IgD-negative memory B cell (primary cell): ENCODE measurements around the gene RYK. TPM values are rescaled to one million over a fixed set of nuclear protein-coding genes. Genes with fewer than 3 reads are reported as not detected.

Experiments
- H3K27ac Mint-ChIP-seq, 3 donors: one replicate each; pipeline ENCODE4 v1.8.0; 2020 to 2022; ENCODE audit warnings: mild to moderate bottlenecking in 3 of 3, mixed read lengths in 3 of 3, moderate library complexity in 1 of 3
- H3K27me3 Mint-ChIP-seq: one replicate; pipeline ENCODE4 v1.8.0; 2021; ENCODE audit warnings: mixed read lengths
- H3K36me3 Mint-ChIP-seq: one replicate; pipeline ENCODE4 v1.8.0; 2020; ENCODE audit warnings: mild to moderate bottlenecking, mixed read lengths
- H3K4me1 Mint-ChIP-seq, 3 donors: one replicate each; pipeline ENCODE4 v1.8.0; 2020 to 2022; ENCODE audit warnings: mixed read lengths in 3 of 3, mild to moderate bottlenecking in 1 of 3
- H3K4me3 Mint-ChIP-seq, 4 donors: one replicate each; pipeline ENCODE4 v1.8.0; 2020 to 2022; ENCODE audit warnings: mild to moderate bottlenecking in 4 of 4, mixed read lengths in 4 of 4, moderate library complexity in 3 of 4
- H3K9me3 Mint-ChIP-seq, 3 donors: one replicate each; pipeline ENCODE4 v1.8.0; 2020 to 2021; ENCODE audit warnings: mixed read lengths in 3 of 3, mild to moderate bottlenecking in 1 of 3
- polyA plus RNA-seq: library from polyadenylated mRNA; unstranded; fragments of 300-500 nt; fragmentation: Illumina TruSeq; gene quantifications from one replicate; pipeline ENCODE4 v1.2.3, GENCODE V29; 2021

Gene RYK
- polyA plus RNA-seq, 1 donor from 2014 or later, result 3.8 TPM

DNA sequence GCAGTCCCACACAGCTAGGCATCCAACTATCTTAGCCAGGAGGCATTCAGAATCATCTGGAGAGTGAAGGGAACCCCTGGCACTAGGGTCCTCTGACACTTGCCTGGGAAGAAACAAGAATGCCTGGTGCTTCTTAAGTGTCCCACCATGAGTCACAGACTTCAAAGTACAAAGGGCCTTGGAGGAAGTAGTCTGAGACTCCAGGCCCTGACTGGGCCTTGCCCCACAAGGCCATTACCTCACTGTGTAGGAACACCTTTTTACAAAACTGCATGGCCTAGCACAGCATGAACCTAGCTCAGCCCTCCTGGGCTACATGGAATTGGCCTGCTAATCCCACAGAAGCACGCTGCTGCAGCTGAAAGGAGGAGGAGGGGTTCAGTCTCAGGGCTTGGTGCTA is 116.4 kb downstream of the RYK start:
- no peaks in the 10 kb centered on the region for H3K4me1 Mint-ChIP-seq
- peaks cover 2% of the 10 kb centered on the region for H3K36me3 Mint-ChIP-seq
- H3K9me3 Mint-ChIP-seq, result peaks cover 11 to 23% (median 16%) of the 10 kb centered on the region in 3 donors
- no peak overlapping the region for H3K27ac Mint-ChIP-seq
- H3K27me3 Mint-ChIP-seq, result peaks cover 2% of the 10 kb centered on the region
- no peak overlapping the region for H3K4me3 Mint-ChIP-seq

DNA sequence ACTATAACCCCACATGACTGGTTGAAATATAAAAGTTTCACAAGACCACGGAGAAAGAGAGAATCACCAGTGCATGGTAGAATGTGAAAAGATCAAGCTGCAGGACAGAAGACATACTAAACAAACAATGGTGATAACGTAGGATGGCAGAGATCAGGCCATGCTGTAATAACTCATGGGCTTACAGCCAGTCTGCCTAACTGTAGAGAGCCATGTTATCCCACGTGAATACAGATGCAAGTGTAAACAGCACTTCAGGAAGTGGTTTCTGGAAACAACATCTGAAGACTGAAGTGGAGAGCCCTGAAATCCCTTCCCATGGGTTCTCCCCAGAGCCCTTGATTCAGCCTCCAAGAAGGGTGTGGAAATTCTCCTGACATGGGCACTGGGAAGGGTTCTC is 117.7 kb downstream of the RYK start:
- H3K27ac Mint-ChIP-seq, result no peak overlapping the region
- H3K36me3 Mint-ChIP-seq, result peaks cover 5% of the 10 kb centered on the region

DNA sequence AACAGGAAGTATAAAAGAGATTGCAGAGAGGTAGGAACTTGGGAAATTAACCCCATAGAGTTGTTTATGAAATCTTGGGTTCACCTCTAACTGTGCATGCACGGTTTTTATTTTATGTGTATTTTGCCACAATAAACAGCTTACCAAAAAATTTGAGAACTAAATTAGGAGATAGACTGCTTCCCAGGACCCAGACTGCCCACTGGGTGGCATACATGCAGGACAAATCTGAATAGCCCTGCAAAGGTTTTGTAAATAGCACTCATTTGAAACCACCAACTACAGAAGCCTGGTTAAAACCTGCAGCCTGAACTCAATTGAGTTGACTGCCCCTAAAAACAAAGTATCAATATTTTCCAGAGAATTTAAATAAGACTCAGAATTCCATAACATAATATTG is 124.5 kb downstream of the RYK start:
- no peaks in the 10 kb centered on the region for H3K27me3 Mint-ChIP-seq
- H3K36me3 Mint-ChIP-seq, result peaks cover 8% of the 10 kb centered on the region
- no peaks in the 10 kb centered on the region for H3K4me1 Mint-ChIP-seq
- peaks cover 12 to 20% (median 13%) of the 10 kb centered on the region in 3 donors for H3K9me3 Mint-ChIP-seq
- H3K27ac Mint-ChIP-seq, result no peak overlapping the region
- no peak overlapping the region for H3K4me3 Mint-ChIP-seq

More for the DNA sequence above, 117.7 kb downstream of the RYK start:
- peaks cover 12 to 18% (median 13%) of the 10 kb centered on the region in 3 donors for H3K9me3 Mint-ChIP-seq
- no peaks in the 10 kb centered on the region for H3K4me1 Mint-ChIP-seq
- no peaks in the 10 kb centered on the region for H3K27me3 Mint-ChIP-seq
- no peak overlapping the region for H3K4me3 Mint-ChIP-seq

DNA sequence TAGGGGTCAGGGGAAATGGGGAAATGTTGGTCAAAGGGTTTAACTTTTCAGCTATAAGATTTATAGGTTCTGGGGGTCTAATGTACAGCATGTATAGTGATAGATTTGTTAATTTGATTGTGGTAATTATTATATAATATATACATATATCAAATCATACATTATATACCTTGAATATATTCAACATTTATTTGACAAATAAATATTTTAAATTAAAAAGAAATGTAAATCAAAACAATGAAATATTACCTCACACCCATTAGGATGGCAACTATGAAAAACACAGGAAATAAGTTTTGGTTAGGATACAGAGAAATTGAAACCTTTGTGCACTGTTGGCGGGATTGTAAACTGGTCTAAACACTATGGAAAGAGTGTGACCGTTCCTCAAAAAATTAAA is 135.9 kb downstream of the RYK start:
- Mint-ChIP-seq H3K27ac (no peak overlapping the region), H3K27me3 (no peaks in the 10 kb centered on the region), H3K9me3 (peaks cover 20 to 25% (median 24%) of the 10 kb centered on the region in 3 donors), H3K36me3 (peaks cover 2% of the 10 kb centered on the region), H3K4me1 (no peaks in the 10 kb centered on the region), H3K4me3 (no peak overlapping the region)

DNA sequence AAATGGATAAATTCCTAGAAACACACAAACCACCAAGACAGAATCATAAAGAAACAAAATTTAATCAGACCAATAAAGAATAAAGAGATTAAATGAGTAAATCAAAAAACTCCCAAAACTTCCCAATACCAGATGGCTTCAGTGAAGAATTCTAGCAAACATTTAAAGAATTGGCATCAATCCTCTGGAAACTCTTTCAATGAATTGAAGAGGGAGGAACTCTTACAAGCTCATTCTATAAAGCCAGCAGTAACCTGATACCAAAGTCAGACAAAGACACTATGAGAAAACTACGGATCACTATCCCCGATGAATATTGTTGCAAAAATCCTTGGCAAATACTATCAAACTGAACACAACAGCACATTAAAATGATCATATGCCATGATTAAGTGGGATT is 139.0 kb downstream of the RYK start:
- Mint-ChIP-seq H3K9me3 (peaks cover 5 to 7% (median 7%) of the 10 kb centered on the region in 3 donors), H3K36me3 (peaks cover 2% of the 10 kb centered on the region), H3K27ac (no peak overlapping the region), H3K27me3 (no peaks in the 10 kb centered on the region), H3K4me1 (no peaks in the 10 kb centered on the region), H3K4me3 (no peak overlapping the region)

DNA sequence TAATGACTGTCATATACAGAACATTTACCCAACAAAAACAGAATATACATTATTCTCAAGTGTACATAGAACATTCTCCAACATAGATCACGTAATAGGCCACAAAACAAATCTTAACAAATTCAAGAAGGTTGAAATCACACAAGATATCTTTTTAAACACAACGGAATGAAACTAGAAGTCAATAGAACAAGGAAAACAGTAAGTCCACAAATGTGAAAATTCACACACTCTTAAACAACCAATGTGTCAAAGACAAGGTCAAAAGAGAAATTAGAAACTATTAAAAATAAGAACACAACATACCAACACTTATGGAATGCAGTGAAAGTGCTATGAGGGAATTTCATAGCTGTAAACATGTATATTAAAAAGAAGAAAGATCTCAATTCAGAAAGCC is 139.7 kb downstream of the RYK start:
- H3K27me3 Mint-ChIP-seq, result no peaks in the 10 kb centered on the region
- H3K36me3 Mint-ChIP-seq, result peaks cover 2% of the 10 kb centered on the region
- H3K9me3 Mint-ChIP-seq, result peaks cover 5 to 7% (median 7%) of the 10 kb centered on the region in 3 donors
- no peaks in the 10 kb centered on the region for H3K4me1 Mint-ChIP-seq
- no peak overlapping the region for H3K27ac Mint-ChIP-seq
- H3K4me3 Mint-ChIP-seq, result no peak overlapping the region

Other genes starting within 250 kb of the RYK start
- not detected for gene SLCO2A1, start 220.9 kb downstream of the RYK start, polyA plus RNA-seq
- gene AMOTL2, start 123.6 kb upstream of the RYK start, polyA plus RNA-seq, result not detected
- gene ANAPC13, start 235.1 kb upstream of the RYK start, polyA plus RNA-seq, result 70.0 TPM
- gene CEP63, start 235.2 kb upstream of the RYK start, polyA plus RNA-seq, result 23.9 TPM